ENCODE data around the gene KCNAB1.

Gene KCNAB1

GRCh38 chr3:156581954-156582353, 461.6 kb downstream of the KCNAB1 start:
- no peak for DNase-seq

- DNase-seq = no peak
These were observed 462.3 kb downstream of the KCNAB1 start for GRCh38 chr3:156582532-156583183.

DNA sequence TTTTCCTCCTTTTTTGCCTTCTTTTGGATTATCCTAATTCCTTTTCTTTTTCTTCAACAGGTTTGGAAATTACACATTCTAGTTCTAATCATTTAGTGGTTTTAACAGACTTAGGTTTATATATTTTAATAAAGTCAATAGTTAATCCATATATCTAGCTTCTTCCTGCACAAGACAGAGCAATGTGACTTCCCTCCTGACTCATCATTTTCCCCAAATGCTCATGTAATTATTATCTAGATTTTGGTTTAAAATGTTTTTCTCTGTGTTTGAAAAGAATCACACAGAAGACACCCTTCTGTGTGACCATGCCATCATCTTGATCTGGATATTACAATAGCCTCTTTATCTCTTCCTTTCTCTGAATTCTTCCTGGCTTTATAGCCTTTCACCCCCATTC, 463.1 kb downstream of the KCNAB1 start:
- DNase-seq = no peak

DNA sequence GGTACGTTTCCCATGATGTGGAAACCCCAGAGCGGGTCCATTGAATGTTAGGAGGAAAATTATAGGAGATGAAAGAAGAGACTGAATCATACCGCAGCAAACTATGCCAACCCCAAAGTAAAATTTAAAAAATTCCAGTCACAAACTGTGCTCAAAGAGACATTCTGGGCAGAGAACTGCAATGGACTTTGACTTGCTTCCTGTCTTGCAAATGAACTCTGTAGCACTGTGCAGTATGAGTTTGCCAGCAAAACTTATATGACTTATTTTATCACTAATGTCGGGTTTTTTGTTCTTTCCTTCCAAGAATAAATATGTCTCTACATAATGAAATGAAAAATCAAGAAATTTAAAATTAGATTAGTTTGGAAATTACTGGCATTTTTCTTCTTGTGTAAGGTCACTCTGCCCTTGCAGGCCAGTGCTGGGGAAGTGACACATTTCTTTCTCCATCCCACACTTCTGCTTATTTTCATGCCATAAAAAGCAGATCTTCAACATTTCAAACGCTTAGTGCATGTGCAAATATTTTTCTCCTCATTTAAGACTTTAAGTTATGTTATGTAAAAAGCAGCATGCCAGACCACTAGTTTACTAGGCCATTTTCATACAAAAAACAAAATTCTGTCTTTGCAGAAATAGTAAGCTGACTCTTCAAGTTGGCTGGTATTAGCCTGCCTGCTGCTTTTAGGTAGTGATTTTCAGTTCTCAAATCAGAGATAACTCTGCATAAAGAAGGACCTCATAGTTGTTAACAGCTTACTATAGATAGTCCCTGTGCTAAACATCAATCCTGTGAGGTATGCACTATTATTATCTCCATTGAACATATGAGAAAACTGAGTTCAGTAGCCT, 466.8 kb downstream of the KCNAB1 start:
- no peak for DNase-seq

DNA sequence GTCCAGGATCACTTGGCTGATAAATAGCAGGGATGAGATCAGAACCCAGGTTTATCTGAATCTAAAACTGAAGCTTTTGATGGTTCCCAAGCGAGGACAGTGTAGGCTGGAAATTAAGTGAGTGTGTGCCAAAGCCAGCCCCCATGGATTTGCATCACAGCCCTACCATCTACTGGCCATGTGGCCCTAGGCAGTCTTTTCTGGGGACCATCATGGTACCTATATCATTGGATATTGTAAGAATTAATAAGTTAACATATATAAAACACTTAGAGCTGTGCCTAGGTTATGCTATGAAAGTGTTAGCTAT, 467.3 kb downstream of the KCNAB1 start:
- DNase-seq = no peak

Measured in fibroblast of skin of abdomen (primary cell).